BLaER1 treated with 17β-estradiol and CSF1 and Interleukin-3, amounts not matched to agents 10 nM and 100 nM (cell line): ENCODE results near the gene IFI44L.

ENCODE experiments used
- H3K27ac ChIP-seq, 11 experiments: shearing (Covaris generic); formaldehyde crosslinking; 2 replicates each; pipeline ENCODE4 v1.8.1; 2022
- H3K27me3 ChIP-seq, 11 experiments: shearing (Covaris generic); formaldehyde crosslinking; 2 replicates each; pipeline ENCODE4 v1.8.1; 2022
- H3K36me3 ChIP-seq, 11 experiments: shearing (Covaris generic); formaldehyde crosslinking; 2 replicates each; pipeline ENCODE4 v1.8.1; 2022
- H3K4me1 ChIP-seq, 10 experiments: shearing (Covaris generic); formaldehyde crosslinking; 2 replicates each; pipeline ENCODE4 v1.8.1; 2022
- H3K4me2 ChIP-seq, 11 experiments: shearing (Covaris generic); formaldehyde crosslinking; 2 replicates each; pipeline ENCODE4 v1.8.1; 2022
- H3K4me3 ChIP-seq, 10 experiments: shearing (Covaris generic); formaldehyde crosslinking; 2 replicates each; pipeline ENCODE4 v1.8.1; 2022
- H3K9ac ChIP-seq, 11 experiments: shearing (Covaris generic); formaldehyde crosslinking; 2 replicates each; pipeline ENCODE4 v1.8.1; 2022
- H3K9me3 ChIP-seq, 11 experiments: shearing (Covaris generic); formaldehyde crosslinking; replicated peaks in 1 of 11; 2 replicates each; pipeline ENCODE4 v1.8.1; 2022
- H4K20me1 ChIP-seq, 11 experiments: shearing (Covaris generic); formaldehyde crosslinking; 2 replicates each; pipeline ENCODE4 v1.8.1; 2022
- Cebpa-rat ChIP-seq, 11 experiments: shearing (Covaris generic); IDR thresholded peaks; 2 replicates each; pipeline ENCODE4 v1.8.1; 2022

The IFI44L gene

GRCh38 chr1:78627321-78627720 is 7.1 kb downstream of the IFI44L start:
- H3K4me3 ChIP-seq, result no peak overlapping the region
- no peak overlapping the region for H3K9ac ChIP-seq
- H3K9me3 ChIP-seq, result no peaks in the 10 kb centered on the region
- no peak for TF ChIP-seq Cebpa-rat (IDR thresholded peaks at IDR 0.05)
- H4K20me1 ChIP-seq, result no peaks in the 10 kb centered on the region
- H3K27me3 ChIP-seq, result no peaks in the 10 kb centered on the region
- H3K36me3 ChIP-seq, result no peaks in the 10 kb centered on the region
- H3K27ac ChIP-seq, result no peak overlapping the region
- no peaks in the 10 kb centered on the region for H3K4me1 ChIP-seq
- no peak overlapping the region for H3K4me2 ChIP-seq

- H3K27me3 ChIP-seq, result no peaks in the 10 kb centered on the region
- no peak for TF ChIP-seq Cebpa-rat (IDR thresholded peaks at IDR 0.05)
Measured at GRCh38 chr1:78630600-78630999, 10.4 kb downstream of the IFI44L start.

GRCh38 chr1:78633209-78633608 is 13.0 kb downstream of the IFI44L start:
- H3K36me3 ChIP-seq, result no peaks in the 10 kb centered on the region
- H3K4me1 ChIP-seq, result no peaks in the 10 kb centered on the region
- no peak overlapping the region for H3K9ac ChIP-seq
- H3K4me3 ChIP-seq, result no peak overlapping the region
- no peaks in the 10 kb centered on the region for H3K27me3 ChIP-seq
- H4K20me1 ChIP-seq, result no peaks in the 10 kb centered on the region
- TF ChIP-seq Cebpa-rat (IDR thresholded peaks at IDR 0.05), result no peak
- H3K9me3 ChIP-seq, result no peaks in the 10 kb centered on the region
- no peak overlapping the region for H3K4me2 ChIP-seq
- no peak overlapping the region for H3K27ac ChIP-seq

More at GRCh38 chr1:78630600-78630999, 10.4 kb downstream of the IFI44L start:
- H3K4me2 ChIP-seq, result no peak overlapping the region
- no peak overlapping the region for H3K27ac ChIP-seq
- H3K36me3 ChIP-seq, result no peaks in the 10 kb centered on the region
- no peak overlapping the region for H3K9ac ChIP-seq
- H3K4me1 ChIP-seq, result no peaks in the 10 kb centered on the region
- H4K20me1 ChIP-seq, result no peaks in the 10 kb centered on the region
- no peak overlapping the region for H3K4me3 ChIP-seq
- H3K9me3 ChIP-seq, result no peaks in the 10 kb centered on the region

- Histone ChIP-seq H3K4me2 (peak overlapping the region in 3 of 11 experiments; percentile 13 to 61 (median 56); a peak in 6 of 22 replicates), H3K9ac (no peak overlapping the region), H3K36me3 (no peaks in the 10 kb centered on the region), H3K27ac (no peak overlapping the region), H3K27me3 (no peaks in the 10 kb centered on the region), H3K4me1 (peaks cover 2 to 37% (median 9%) of the 10 kb centered on the region in 10 experiments; a peak in 19 of 20 replicates), H3K9me3 (peaks cover 0 to 28% (median 6%) of the 10 kb centered on the region in 11 experiments; a peak in 10 of 22 replicates), H3K4me3 (no peak overlapping the region), H4K20me1 (no peaks in the 10 kb centered on the region)
- TF ChIP-seq Cebpa-rat (IDR thresholded peaks at IDR 0.05), result no peak
Measured at GRCh38 chr1:78640462-78640861, 20.2 kb downstream of the IFI44L start.

GRCh38 chr1:78641558-78641957 is 21.3 kb downstream of the IFI44L start:
- no peak overlapping the region for H3K9ac ChIP-seq
- no peak overlapping the region for H3K27ac ChIP-seq
- no peak overlapping the region for H3K4me2 ChIP-seq
- H3K27me3 ChIP-seq, result no peaks in the 10 kb centered on the region
- no peaks in the 10 kb centered on the region; a peak in 1 of 22 replicates for H3K36me3 ChIP-seq
- peaks cover 4 to 35% (median 12%) of the 10 kb centered on the region in 11 experiments; a peak in 20 of 22 replicates for H3K9me3 ChIP-seq
- no peak overlapping the region for H3K4me3 ChIP-seq
- TF ChIP-seq Cebpa-rat (IDR thresholded peaks at IDR 0.05), result no peak
- peaks cover 11 to 48% (median 20%) of the 10 kb centered on the region in 10 experiments; a peak in 19 of 20 replicates for H3K4me1 ChIP-seq
- H4K20me1 ChIP-seq, result no peaks in the 10 kb centered on the region

GRCh38 chr1:78645723-78646122 is 25.5 kb downstream of the IFI44L start:
- Histone ChIP-seq H3K9ac (no peak overlapping the region), H3K27ac (peak overlapping the region in 9 of 11 experiments; percentile 35 to 70 (median 54); a peak in 16 of 22 replicates), H3K36me3 (peaks cover 0 to 15% (median 0%) of the 10 kb centered on the region in 11 experiments; a peak in 5 of 22 replicates), H4K20me1 (no peaks in the 10 kb centered on the region), H3K4me1 (peaks cover 14 to 62% (median 36%) of the 10 kb centered on the region in 10 experiments; a peak in 19 of 20 replicates), H3K4me3 (peak overlapping the region in 4 of 10 experiments; percentile 2 to 50 (median 10); a peak in 3 of 20 replicates), H3K4me2 (peak overlapping the region; percentile 25 to 81 (median 61)), H3K27me3 (no peaks in the 10 kb centered on the region), H3K9me3 (peaks cover 25 to 61% (median 36%) of the 10 kb centered on the region in 11 experiments)
- TF ChIP-seq Cebpa-rat (IDR thresholded peaks at IDR 0.05), result no peak

GRCh38 chr1:78647238-78647637 is 27.0 kb downstream of the IFI44L start:
- no peak for TF ChIP-seq Cebpa-rat (IDR thresholded peaks at IDR 0.05)
- peak overlapping the region in 3 of 11 experiments; percentile 45 to 55 (median 54); a peak in 3 of 22 replicates for H3K27ac ChIP-seq
- H3K36me3 ChIP-seq, result peaks cover 0 to 15% (median 0%) of the 10 kb centered on the region in 11 experiments; a peak in 5 of 22 replicates
- H3K9me3 ChIP-seq, result peaks cover 25 to 68% (median 36%) of the 10 kb centered on the region in 11 experiments
- no peak overlapping the region for H3K9ac ChIP-seq
- peak overlapping the region in 4 of 10 experiments; percentile 3 to 28 (median 21); a peak in 4 of 20 replicates for H3K4me3 ChIP-seq
- peaks cover 14 to 71% (median 37%) of the 10 kb centered on the region in 10 experiments; a peak in 19 of 20 replicates for H3K4me1 ChIP-seq
- H3K4me2 ChIP-seq, result peak overlapping the region in 3 of 11 experiments; percentile 1 to 81 (median 64); a peak in 3 of 22 replicates
- H3K27me3 ChIP-seq, result no peaks in the 10 kb centered on the region
- no peaks in the 10 kb centered on the region for H4K20me1 ChIP-seq

- H3K36me3 ChIP-seq, result peaks cover 0 to 15% (median 0%) of the 10 kb centered on the region in 11 experiments; a peak in 6 of 22 replicates
- H3K4me2 ChIP-seq, result peak within 1 kb of the TSS; percentile 10 to 86 (median 44); a peak in 19 of 22 replicates
- TF ChIP-seq Cebpa-rat (IDR thresholded peaks at IDR 0.05), result no peak
- no peaks in the 10 kb centered on the region for H4K20me1 ChIP-seq
- H3K4me3 ChIP-seq, result peak within 1 kb of the TSS in 6 of 10 experiments; percentile 8 to 52 (median 42); a peak in 8 of 20 replicates
- H3K9me3 ChIP-seq, result peaks cover 25 to 47% (median 36%) of the 10 kb centered on the region in 11 experiments
- H3K27ac ChIP-seq, result peak within 1 kb of the TSS in 9 of 11 experiments; percentile 4 to 64 (median 44); a peak in 17 of 22 replicates
- H3K4me1 ChIP-seq, result peaks cover 14 to 61% (median 36%) of the 10 kb centered on the region in 10 experiments; a peak in 19 of 20 replicates
- no peaks in the 10 kb centered on the region for H3K27me3 ChIP-seq
- peak within 1 kb of the TSS in 4 of 11 experiments; percentile 10 to 61 (median 54); a peak in 3 of 22 replicates for H3K9ac ChIP-seq
Measured at GRCh38 chr1:78649628-78650027, 29.4 kb downstream of the IFI44L start, which contains the start of gene IFI44. Gene IFI44 (plus strand): TSS chr1:78649831. CDS start chr1:78650196, 365 bp downstream.

GRCh38 chr1:78650114-78650660 is 29.9 kb downstream of the IFI44L start:
- TF ChIP-seq Cebpa-rat (IDR thresholded peaks at IDR 0.05), result no peak
- Histone ChIP-seq H4K20me1 (no peaks in the 10 kb centered on the region), H3K4me1 (peaks cover 14 to 55% (median 31%) of the 10 kb centered on the region in 10 experiments; a peak in 19 of 20 replicates), H3K9ac (peak overlapping the region in 2 of 11 experiments; percentile 60 to 61; a peak in 2 of 22 replicates), H3K9me3 (peaks cover 25 to 44% (median 33%) of the 10 kb centered on the region in 11 experiments), H3K27ac (peak overlapping the region in 8 of 11 experiments; percentile 4 to 64 (median 42); a peak in 10 of 22 replicates), H3K4me2 (peak overlapping the region; percentile 10 to 86 (median 44); a peak in 18 of 22 replicates), H3K27me3 (no peaks in the 10 kb centered on the region), H3K36me3 (peaks cover 0 to 21% (median 0%) of the 10 kb centered on the region in 11 experiments; a peak in 9 of 22 replicates), H3K4me3 (peak overlapping the region in 6 of 10 experiments; percentile 8 to 52 (median 42); a peak in 8 of 20 replicates)
